WI38 (cell line): ENCODE measurements around the gene CNTN2.

ENCODE experiments used
- H3K4me3 ChIP-seq: 2 replicates; pipeline ENCODE4 v1.5.1; 2011; ENCODE audit warnings: low read depth, mild to moderate bottlenecking, control low read depth, low read length
- CTCF ChIP-seq: IDR thresholded peaks from 2 replicates; pipeline ENCODE4 v1.5.1; 2012; ENCODE audit warnings: low read depth, mild to moderate bottlenecking, control low read depth, low read length

Gene CNTN2

GRCh38 chr1:205042911-205043806 lies at the start of gene CNTN2:
TSS of gene CNTN2 (plus strand) at chr1:205043212. CDS start at chr1:205053186, 9,974 bp downstream.
- no peak within 1 kb of the TSS for H3K4me3 ChIP-seq
- no peak for TF ChIP-seq CTCF

- no peak for TF ChIP-seq CTCF
- no peak overlapping the region for H3K4me3 ChIP-seq
Measured at GRCh38 chr1:204994086-204994862, 48.7 kb upstream of the CNTN2 start.

- TF ChIP-seq CTCF, result no peak
- H3K4me3 ChIP-seq, result no peak overlapping the region
Measured at GRCh38 chr1:204996981-204997380, 46.0 kb upstream of the CNTN2 start.

- no peak for TF ChIP-seq CTCF
- no peak overlapping the region for H3K4me3 ChIP-seq
Measured at GRCh38 chr1:204997591-204998355, 45.2 kb upstream of the CNTN2 start.

GRCh38 chr1:205001162-205001561 lies 41.9 kb upstream of the CNTN2 start:
- TF ChIP-seq CTCF, result no peak
- no peak overlapping the region for H3K4me3 ChIP-seq

- no peak overlapping the region for H3K4me3 ChIP-seq
- TF ChIP-seq CTCF, result no peak
Measured at GRCh38 chr1:205002705-205003104, 40.3 kb upstream of the CNTN2 start.
